GM23338 (cell line): ENCODE measurements around the gene HACL1.

ENCODE experiments used
- CREB1 ChIP-seq: fragments of 250-450 bp; sonication (Bioruptor Pico); IDR thresholded peaks from 2 replicates; pipeline ENCODE4 v1.5.0; 2020; ENCODE audit warnings: low read depth, mild to moderate bottlenecking, moderate library complexity
- ETS1 ChIP-seq: IDR thresholded peaks from 2 replicates; pipeline ENCODE4 v1.6.1; 2016; ENCODE audit warnings: antibody characterized with exemption
- EZH2 ChIP-seq: fragments of 200-600 bp; sonication (generic); IDR thresholded peaks from one replicate; pipeline ENCODE4 v1.8.0; 2017; ENCODE audit warnings: antibody characterized with exemption, mild to moderate bottlenecking, low read depth; ENCODE audit not compliant: unreplicated experiment
- EZH2phosphoT487 ChIP-seq: fragments of 200-600 bp; sonication (generic); IDR thresholded peaks from one replicate; pipeline ENCODE4 v1.8.1; 2018; ENCODE audit warnings: antibody characterized with exemption; ENCODE audit not compliant: unreplicated experiment
- JUNB ChIP-seq: IDR thresholded peaks from one replicate; pipeline ENCODE4 v1.6.1; 2016; ENCODE audit warnings: antibody characterized with exemption; ENCODE audit not compliant: unreplicated experiment
- NANOG ChIP-seq: IDR thresholded peaks from 2 replicates; pipeline ENCODE4 v1.6.1; 2016; ENCODE audit warnings: antibody characterized with exemption, borderline replicate concordance
- POLR2AphosphoS5 ChIP-seq: IDR thresholded peaks from 2 replicates; pipeline ENCODE4 v1.6.1; 2016; ENCODE audit warnings: antibody characterized with exemption, low read depth
- STAT1 ChIP-seq: IDR thresholded peaks from one replicate; pipeline ENCODE4 v1.6.1; 2016; ENCODE audit warnings: antibody characterized with exemption; ENCODE audit not compliant: unreplicated experiment
- ZNF114 ChIP-seq: fragments of 250-450 bp; sonication (Bioruptor Pico); IDR thresholded peaks from 2 replicates; pipeline ENCODE4 v1.5.0; 2020; ENCODE audit warnings: mild to moderate bottlenecking, moderate library complexity
- ZNF331 ChIP-seq: fragments of 250-450 bp; sonication (Bioruptor Pico); IDR thresholded peaks from 2 replicates; pipeline ENCODE4 v1.5.0; 2020; ENCODE audit warnings: low read depth, mild to moderate bottlenecking, moderate library complexity
- TF ChIP-seq, protein P1 (sequence below), 2 experiments: fragments of 200-600 bp in 1 of 2; sonication (generic) in 1 of 2; conservative IDR thresholded peaks; 2 replicates each; pipeline versions ENCODE4 v1.5.1 to v1.6.1; 2016 to 2017; ENCODE audit warnings: antibody characterized with exemption in 2 of 2, low read depth in 2 of 2, mild to moderate bottlenecking in 2 of 2, moderate library complexity in 1 of 2
- TF ChIP-seq, protein P2 (sequence below): IDR thresholded peaks from one replicate; pipeline ENCODE4 v1.6.1; 2018; ENCODE audit warnings: antibody characterized with exemption; ENCODE audit not compliant: unreplicated experiment
- TF ChIP-seq, protein P3 (sequence below): fragments of 250-450 bp; sonication (Bioruptor Pico); IDR thresholded peaks from 2 replicates; pipeline ENCODE4 v1.5.0; 2020; ENCODE audit warnings: mild to moderate bottlenecking, moderate library complexity

DNA sequence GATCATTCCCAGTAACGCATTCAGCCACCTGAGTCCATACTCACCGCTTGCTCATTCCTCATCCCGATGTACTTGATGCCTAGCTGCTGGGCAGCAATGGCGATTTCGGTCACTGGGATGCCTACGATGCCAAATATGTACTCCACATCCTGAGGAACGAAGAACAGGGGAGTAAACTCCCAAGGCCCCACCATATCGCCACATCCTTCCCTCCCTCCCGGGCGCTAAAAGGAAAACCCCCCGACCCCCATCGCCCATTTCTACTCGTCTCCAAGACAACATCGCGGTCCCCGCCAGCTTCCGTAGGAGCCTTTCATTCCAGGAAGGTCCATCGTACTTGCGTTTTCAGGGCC is 347 bp downstream of the HACL1 start:
- TF ChIP-seq, protein P1, sequence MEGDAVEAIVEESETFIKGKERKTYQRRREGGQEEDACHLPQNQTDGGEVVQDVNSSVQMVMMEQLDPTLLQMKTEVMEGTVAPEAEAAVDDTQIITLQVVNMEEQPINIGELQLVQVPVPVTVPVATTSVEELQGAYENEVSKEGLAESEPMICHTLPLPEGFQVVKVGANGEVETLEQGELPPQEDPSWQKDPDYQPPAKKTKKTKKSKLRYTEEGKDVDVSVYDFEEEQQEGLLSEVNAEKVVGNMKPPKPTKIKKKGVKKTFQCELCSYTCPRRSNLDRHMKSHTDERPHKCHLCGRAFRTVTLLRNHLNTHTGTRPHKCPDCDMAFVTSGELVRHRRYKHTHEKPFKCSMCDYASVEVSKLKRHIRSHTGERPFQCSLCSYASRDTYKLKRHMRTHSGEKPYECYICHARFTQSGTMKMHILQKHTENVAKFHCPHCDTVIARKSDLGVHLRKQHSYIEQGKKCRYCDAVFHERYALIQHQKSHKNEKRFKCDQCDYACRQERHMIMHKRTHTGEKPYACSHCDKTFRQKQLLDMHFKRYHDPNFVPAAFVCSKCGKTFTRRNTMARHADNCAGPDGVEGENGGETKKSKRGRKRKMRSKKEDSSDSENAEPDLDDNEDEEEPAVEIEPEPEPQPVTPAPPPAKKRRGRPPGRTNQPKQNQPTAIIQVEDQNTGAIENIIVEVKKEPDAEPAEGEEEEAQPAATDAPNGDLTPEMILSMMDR (conservative IDR thresholded peaks at IDR 0.05; ENCODE audit: low read depth in 2 of 2): no peak
- TF ChIP-seq, protein P2, sequence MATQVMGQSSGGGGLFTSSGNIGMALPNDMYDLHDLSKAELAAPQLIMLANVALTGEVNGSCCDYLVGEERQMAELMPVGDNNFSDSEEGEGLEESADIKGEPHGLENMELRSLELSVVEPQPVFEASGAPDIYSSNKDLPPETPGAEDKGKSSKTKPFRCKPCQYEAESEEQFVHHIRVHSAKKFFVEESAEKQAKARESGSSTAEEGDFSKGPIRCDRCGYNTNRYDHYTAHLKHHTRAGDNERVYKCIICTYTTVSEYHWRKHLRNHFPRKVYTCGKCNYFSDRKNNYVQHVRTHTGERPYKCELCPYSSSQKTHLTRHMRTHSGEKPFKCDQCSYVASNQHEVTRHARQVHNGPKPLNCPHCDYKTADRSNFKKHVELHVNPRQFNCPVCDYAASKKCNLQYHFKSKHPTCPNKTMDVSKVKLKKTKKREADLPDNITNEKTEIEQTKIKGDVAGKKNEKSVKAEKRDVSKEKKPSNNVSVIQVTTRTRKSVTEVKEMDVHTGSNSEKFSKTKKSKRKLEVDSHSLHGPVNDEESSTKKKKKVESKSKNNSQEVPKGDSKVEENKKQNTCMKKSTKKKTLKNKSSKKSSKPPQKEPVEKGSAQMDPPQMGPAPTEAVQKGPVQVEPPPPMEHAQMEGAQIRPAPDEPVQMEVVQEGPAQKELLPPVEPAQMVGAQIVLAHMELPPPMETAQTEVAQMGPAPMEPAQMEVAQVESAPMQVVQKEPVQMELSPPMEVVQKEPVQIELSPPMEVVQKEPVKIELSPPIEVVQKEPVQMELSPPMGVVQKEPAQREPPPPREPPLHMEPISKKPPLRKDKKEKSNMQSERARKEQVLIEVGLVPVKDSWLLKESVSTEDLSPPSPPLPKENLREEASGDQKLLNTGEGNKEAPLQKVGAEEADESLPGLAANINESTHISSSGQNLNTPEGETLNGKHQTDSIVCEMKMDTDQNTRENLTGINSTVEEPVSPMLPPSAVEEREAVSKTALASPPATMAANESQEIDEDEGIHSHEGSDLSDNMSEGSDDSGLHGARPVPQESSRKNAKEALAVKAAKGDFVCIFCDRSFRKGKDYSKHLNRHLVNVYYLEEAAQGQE: no peak
- TF ChIP-seq EZH2: no peak
- TF ChIP-seq ZNF114 (CRISPR knock-in tag): no peak
- no peak for TF ChIP-seq JUNB
- TF ChIP-seq POLR2AphosphoS5: no peak
- TF ChIP-seq, protein P3, sequence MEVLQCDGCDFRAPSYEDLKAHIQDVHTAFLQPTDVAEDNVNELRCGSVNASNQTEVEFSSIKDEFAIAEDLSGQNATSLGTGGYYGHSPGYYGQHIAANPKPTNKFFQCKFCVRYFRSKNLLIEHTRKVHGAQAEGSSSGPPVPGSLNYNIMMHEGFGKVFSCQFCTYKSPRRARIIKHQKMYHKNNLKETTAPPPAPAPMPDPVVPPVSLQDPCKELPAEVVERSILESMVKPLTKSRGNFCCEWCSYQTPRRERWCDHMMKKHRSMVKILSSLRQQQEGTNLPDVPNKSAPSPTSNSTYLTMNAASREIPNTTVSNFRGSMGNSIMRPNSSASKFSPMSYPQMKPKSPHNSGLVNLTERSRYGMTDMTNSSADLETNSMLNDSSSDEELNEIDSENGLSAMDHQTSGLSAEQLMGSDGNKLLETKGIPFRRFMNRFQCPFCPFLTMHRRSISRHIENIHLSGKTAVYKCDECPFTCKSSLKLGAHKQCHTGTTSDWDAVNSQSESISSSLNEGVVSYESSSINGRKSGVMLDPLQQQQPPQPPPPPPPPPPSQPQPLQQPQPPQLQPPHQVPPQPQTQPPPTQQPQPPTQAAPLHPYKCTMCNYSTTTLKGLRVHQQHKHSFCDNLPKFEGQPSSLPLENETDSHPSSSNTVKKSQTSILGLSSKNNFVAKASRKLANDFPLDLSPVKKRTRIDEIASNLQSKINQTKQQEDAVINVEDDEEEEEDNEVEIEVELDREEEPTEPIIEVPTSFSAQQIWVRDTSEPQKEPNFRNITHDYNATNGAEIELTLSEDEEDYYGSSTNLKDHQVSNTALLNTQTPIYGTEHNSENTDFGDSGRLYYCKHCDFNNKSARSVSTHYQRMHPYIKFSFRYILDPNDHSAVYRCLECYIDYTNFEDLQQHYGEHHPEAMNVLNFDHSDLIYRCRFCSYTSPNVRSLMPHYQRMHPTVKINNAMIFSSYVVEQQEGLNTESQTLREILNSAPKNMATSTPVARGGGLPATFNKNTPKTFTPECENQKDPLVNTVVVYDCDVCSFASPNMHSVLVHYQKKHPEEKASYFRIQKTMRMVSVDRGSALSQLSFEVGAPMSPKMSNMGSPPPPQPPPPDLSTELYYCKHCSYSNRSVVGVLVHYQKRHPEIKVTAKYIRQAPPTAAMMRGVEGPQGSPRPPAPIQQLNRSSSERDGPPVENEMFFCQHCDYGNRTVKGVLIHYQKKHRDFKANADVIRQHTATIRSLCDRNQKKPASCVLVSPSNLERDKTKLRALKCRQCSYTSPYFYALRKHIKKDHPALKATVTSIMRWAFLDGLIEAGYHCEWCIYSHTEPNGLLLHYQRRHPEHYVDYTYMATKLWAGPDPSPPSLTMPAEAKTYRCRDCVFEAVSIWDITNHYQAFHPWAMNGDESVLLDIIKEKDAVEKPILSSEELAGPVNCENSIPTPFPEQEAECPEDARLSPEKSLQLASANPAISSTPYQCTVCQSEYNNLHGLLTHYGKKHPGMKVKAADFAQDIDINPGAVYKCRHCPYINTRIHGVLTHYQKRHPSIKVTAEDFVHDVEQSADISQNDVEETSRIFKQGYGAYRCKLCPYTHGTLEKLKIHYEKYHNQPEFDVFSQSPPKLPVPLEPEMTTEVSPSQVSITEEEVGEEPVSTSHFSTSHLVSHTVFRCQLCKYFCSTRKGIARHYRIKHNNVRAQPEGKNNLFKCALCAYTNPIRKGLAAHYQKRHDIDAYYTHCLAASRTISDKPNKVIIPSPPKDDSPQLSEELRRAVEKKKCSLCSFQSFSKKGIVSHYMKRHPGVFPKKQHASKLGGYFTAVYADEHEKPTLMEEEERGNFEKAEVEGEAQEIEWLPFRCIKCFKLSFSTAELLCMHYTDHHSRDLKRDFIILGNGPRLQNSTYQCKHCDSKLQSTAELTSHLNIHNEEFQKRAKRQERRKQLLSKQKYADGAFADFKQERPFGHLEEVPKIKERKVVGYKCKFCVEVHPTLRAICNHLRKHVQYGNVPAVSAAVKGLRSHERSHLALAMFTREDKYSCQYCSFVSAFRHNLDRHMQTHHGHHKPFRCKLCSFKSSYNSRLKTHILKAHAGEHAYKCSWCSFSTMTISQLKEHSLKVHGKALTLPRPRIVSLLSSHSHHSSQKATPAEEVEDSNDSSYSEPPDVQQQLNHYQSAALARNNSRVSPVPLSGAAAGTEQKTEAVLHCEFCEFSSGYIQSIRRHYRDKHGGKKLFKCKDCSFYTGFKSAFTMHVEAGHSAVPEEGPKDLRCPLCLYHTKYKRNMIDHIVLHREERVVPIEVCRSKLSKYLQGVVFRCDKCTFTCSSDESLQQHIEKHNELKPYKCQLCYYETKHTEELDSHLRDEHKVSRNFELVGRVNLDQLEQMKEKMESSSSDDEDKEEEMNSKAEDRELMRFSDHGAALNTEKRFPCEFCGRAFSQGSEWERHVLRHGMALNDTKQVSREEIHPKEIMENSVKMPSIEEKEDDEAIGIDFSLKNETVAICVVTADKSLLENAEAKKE: no peak
- no peak for TF ChIP-seq STAT1
- TF ChIP-seq EZH2phosphoT487: no peak
- no peak for TF ChIP-seq ETS1
- TF ChIP-seq CREB1 (CRISPR knock-in tag): no peak
- no peak for TF ChIP-seq NANOG
- no peak for TF ChIP-seq ZNF331 (CRISPR knock-in tag)
